ENCODE results near the gene ZNF628. TPM values are rescaled to one million over a fixed set of nuclear protein-coding genes. Genes with fewer than 3 reads are reported as not detected.

The ZNF628 gene
- total RNA-seq, 1 experiment from 2014 or later = 12.3 TPM

- no peak for TF ChIP-seq CTCF (IDR thresholded peaks at IDR 0.05; ENCODE audit: insufficient read depth in 1 of 2, low read depth in 1 of 2, low read length in 1 of 2, severe bottlenecking in 1 of 2, unreplicated experiment in 1 of 2)
- Histone ChIP-seq H3K4me1 (peaks cover 13% of the 10 kb centered on the region), H3K4me3 (ENCODE audit: low read depth, low read length) (no peak overlapping the region), H3K36me3 (ENCODE audit: control insufficient read depth, insufficient read depth, low read length) (no peaks in the 10 kb centered on the region), H3K27me3 (replicated peaks; ENCODE audit: control insufficient read depth, insufficient read depth, low read length) (no peaks in the 10 kb centered on the region), H3K9me3 (no peaks in the 10 kb centered on the region)
- ChIA-PET CTCF (no interaction called here), POLR2A (interaction anchor here (1.1 kb wide), 1 partner anchor 13 kb away, joined by 4 read pairs; the partner anchor contains the start of gene ZNF628)
- Mint-ChIP-seq H3K4me1 (ENCODE audit: low read depth, unreplicated experiment) (peaks cover 11% of the 10 kb centered on the region), H3K4me3 (ENCODE audit: unreplicated experiment) (no peak overlapping the region), H3K36me3 (ENCODE audit: insufficient read depth, unreplicated experiment) (peaks cover 20% of the 10 kb centered on the region), H3K9me3 (ENCODE audit: unreplicated experiment) (no peaks in the 10 kb centered on the region), H3K27me3 (ENCODE audit: insufficient read depth, unreplicated experiment) (peaks cover 7% of the 10 kb centered on the region), H3K27ac (ENCODE audit: unreplicated experiment) (no peak overlapping the region)
- intact Hi-C loops (cut with micrococcal nuclease; ENCODE audit: unreplicated experiment) = no loop called here
- BruUV-seq (replicated peaks) = no TSS peak
- DNase-seq = no peak
Measured at GRCh38 chr19:55463583-55464031, 12.8 kb upstream of the ZNF628 start.

- intact Hi-C loops (cut with micrococcal nuclease; ENCODE audit: unreplicated experiment) = no loop called here
- no peak for TF ChIP-seq CTCF (IDR thresholded peaks at IDR 0.05; ENCODE audit: insufficient read depth in 1 of 2, low read depth in 1 of 2, low read length in 1 of 2, severe bottlenecking in 1 of 2, unreplicated experiment in 1 of 2)
- DNase-seq = no peak
- CTCF ChIA-PET = no interaction called here
- H3K36me3 Mint-ChIP-seq (ENCODE audit: insufficient read depth, unreplicated experiment) = peaks cover 20% of the 10 kb centered on the region
- no peak overlapping the region for H3K4me3 Mint-ChIP-seq (ENCODE audit: unreplicated experiment)
- peaks cover 7% of the 10 kb centered on the region for H3K27me3 Mint-ChIP-seq (ENCODE audit: insufficient read depth, unreplicated experiment)
- no peak overlapping the region for H3K27ac Mint-ChIP-seq (ENCODE audit: unreplicated experiment)
- Histone ChIP-seq H3K27me3 (replicated peaks; ENCODE audit: control insufficient read depth, insufficient read depth, low read length) (no peaks in the 10 kb centered on the region), H3K9me3 (no peaks in the 10 kb centered on the region), H3K36me3 (ENCODE audit: control insufficient read depth, insufficient read depth, low read length) (no peaks in the 10 kb centered on the region), H3K4me1 (peaks cover 13% of the 10 kb centered on the region), H3K4me3 (ENCODE audit: low read depth, low read length) (no peak overlapping the region)
- no peaks in the 10 kb centered on the region for H3K9me3 Mint-ChIP-seq (ENCODE audit: unreplicated experiment)
- POLR2A ChIA-PET = no interaction called here
- peaks cover 11% of the 10 kb centered on the region for H3K4me1 Mint-ChIP-seq (ENCODE audit: low read depth, unreplicated experiment)
- BruUV-seq (replicated peaks) = no TSS peak
Measured at GRCh38 chr19:55464039-55464661, 12.3 kb upstream of the ZNF628 start.

GRCh38 chr19:55464662-55465054 is 11.8 kb upstream of the ZNF628 start, which contains the start of gene C19orf85:
TSS of gene C19orf85 (minus strand) at chr19:55464751. CDS start at chr19:55464554, 197 bp downstream.
- intact Hi-C loops (cut with micrococcal nuclease; ENCODE audit: unreplicated experiment) = no loop called here
- H3K4me1 ChIP-seq = peaks cover 12% of the 10 kb centered on the region
- H3K27me3 Mint-ChIP-seq (ENCODE audit: insufficient read depth, unreplicated experiment) = peaks cover 7% of the 10 kb centered on the region
- H3K36me3 Mint-ChIP-seq (ENCODE audit: insufficient read depth, unreplicated experiment) = peaks cover 20% of the 10 kb centered on the region
- H3K4me3 ChIP-seq (ENCODE audit: low read depth, low read length) = no peak within 1 kb of the TSS
- no peaks in the 10 kb centered on the region for H3K9me3 Mint-ChIP-seq (ENCODE audit: unreplicated experiment)
- H3K27me3 ChIP-seq (replicated peaks; ENCODE audit: control insufficient read depth, insufficient read depth, low read length) = no peaks in the 10 kb centered on the region
- no peak within 1 kb of the TSS for H3K4me3 Mint-ChIP-seq (ENCODE audit: unreplicated experiment)
- no peak within 1 kb of the TSS for H3K27ac Mint-ChIP-seq (ENCODE audit: unreplicated experiment)
- CTCF ChIA-PET = no interaction called here
- POLR2A ChIA-PET = no interaction called here
- no TSS peak for BruUV-seq (replicated peaks)
- H3K4me1 Mint-ChIP-seq (ENCODE audit: low read depth, unreplicated experiment) = peaks cover 11% of the 10 kb centered on the region
- no peaks in the 10 kb centered on the region for H3K9me3 ChIP-seq
- no peak for DNase-seq
- TF ChIP-seq CTCF (IDR thresholded peaks at IDR 0.05; ENCODE audit: insufficient read depth in 1 of 2, low read depth in 1 of 2, low read length in 1 of 2, severe bottlenecking in 1 of 2, unreplicated experiment in 1 of 2) = no peak
- no peaks in the 10 kb centered on the region for H3K36me3 ChIP-seq (ENCODE audit: control insufficient read depth, insufficient read depth, low read length)
